ENCODE measurements around the gene EIF3L. TPM values are rescaled to one million over a fixed set of nuclear protein-coding genes. Genes with fewer than 3 reads are reported as not detected.

Gene EIF3L
- total and polyA plus RNA-seq, 9 of the 15 experiments (the other 6 are each of a cell fraction or from before 2014, with no cell fraction given): 257 to 699 (median 368) TPM

GRCh38 chr22:37844904-37845329 is 4.3 kb upstream of the EIF3L start:
- Histone ChIP-seq H3K9me3 (replicated peaks; ENCODE audit: control insufficient read depth, insufficient read depth, low read depth, low read length) (peaks cover 4% of the 10 kb centered on the region; the same call in 1 of the 2 replicates), H2AFZ (ENCODE audit: low read depth, low read length) (no peak overlapping the region), H3K4me3 (peak overlapping the region; percentile 77), H3K79me2 (ENCODE audit: control insufficient read depth, insufficient read depth, low read length) (peaks cover 47% of the 10 kb centered on the region), H3K9me1 (ENCODE audit: control insufficient read depth, insufficient read depth, low read length) (no peaks in the 10 kb centered on the region), H3K4me1 (replicated peaks in 1 of 2; ENCODE audit: control insufficient read depth in 2 of 2, insufficient read depth in 2 of 2, low read length in 2 of 2) (peaks cover 9 to 11% of the 10 kb centered on the region in 2 experiments; a peak in 4 of 5 replicates), H3K36me3 (ENCODE audit: control insufficient read depth, insufficient read depth, low read length) (peaks cover 14% of the 10 kb centered on the region; the same call in 2 of the 3 replicates), H3K9ac (ENCODE audit: insufficient read depth in 1 of 2, low read depth in 2 of 2, low read length in 2 of 2) (peak overlapping the region in 1 of 2 experiments; percentile 73; a peak in 2 of 4 replicates), H3K4me2 (ENCODE audit: insufficient read depth, low read length) (peak overlapping the region; percentile 88), H4K20me1 (replicated peaks; ENCODE audit: control insufficient read depth, insufficient read depth, low read length) (no peaks in the 10 kb centered on the region), H3K27me3 (ENCODE audit: control insufficient read depth in 2 of 2, insufficient read depth in 2 of 2, low read length in 2 of 2) (no peaks in the 10 kb centered on the region), H3K27ac (ENCODE audit: extremely low read depth, low read depth, low read length) (peak overlapping the region; percentile 62)
- ATAC-seq (no peak), DNase-seq (ENCODE audit: extremely low read depth in 1 of 4, low spot score in 3 of 4) (no peak), FAIRE-seq (no peak)
- intact Hi-C loops (cut with micrococcal nuclease) (no loop called here), in situ Hi-C loops (cut with MboI) (no loop called here)
- ChIA-PET POLR2A (interaction anchor here (0.8 to 1.6 kb wide), 4 partner anchors 8 to 108 kb away, joined by 3 to 6 read pairs (median 5); partner anchors contain the start of genes C22orf23 and POLR2F), CTCF (ENCODE audit: low intra/inter-chr PET ratio) (no interaction called here)
- no TSS peak for BruUV-seq (replicated peaks)
- TF ChIP-seq SOX6 (IDR thresholded peaks at IDR 0.05): no peak
- TF ChIP-seq ZNF512 (tag; IDR thresholded peaks at IDR 0.05): 0 out of 2 replicates have a peak, but pooled peaks have one; percentile 35
- TF ChIP-seq ZBTB40 (IDR thresholded peaks at IDR 0.05): no peak
- TF ChIP-seq ZBTB40 (CRISPR knock-in tag; IDR thresholded peaks at IDR 0.05): no peak
- TF ChIP-seq NKRF (IDR thresholded peaks at IDR 0.05; ENCODE audit: borderline replicate concordance): peak; percentile 5; the same call in 1 of the 2 replicates
- peak; percentile 54; the same call in 1 of the 2 replicates for TF ChIP-seq ADNP (tag; IDR thresholded peaks at IDR 0.05)
- WGBS (ENCODE audit: insufficient coverage, low coverage, missing lambda C conversion rate): 77% methylated on average over 5 of the region's 6 CpGs

Data from K562 (cell line).